Right kidney (tissue), 1 donor: Measurements from ENCODE around the gene NCKAP5.

Experiments used
- DNase-seq: peaks from one replicate; pipeline ENCODE4 v3.0.0-alpha.2; 2016

Gene NCKAP5

DNA sequence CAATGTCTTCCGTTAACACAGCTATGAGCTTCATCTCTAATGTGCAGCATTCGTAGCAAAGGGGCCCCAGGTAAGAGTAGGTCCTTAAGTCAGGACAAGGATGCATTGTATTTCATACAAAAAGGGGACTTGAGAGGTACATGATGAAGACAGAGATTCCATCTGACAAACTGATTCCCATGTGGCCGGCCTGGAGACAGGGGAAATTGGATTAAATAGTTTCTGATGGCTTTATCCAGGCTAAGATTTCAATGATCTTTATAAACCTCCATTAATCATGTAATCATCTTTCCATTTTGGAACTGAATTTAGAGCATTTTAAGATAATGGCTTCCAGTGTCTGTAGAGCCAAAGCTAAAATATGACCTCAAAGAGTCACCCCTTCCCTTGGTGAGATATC lies 111.3 kb downstream of the NCKAP5 start:
- no peak for DNase-seq

DNA sequence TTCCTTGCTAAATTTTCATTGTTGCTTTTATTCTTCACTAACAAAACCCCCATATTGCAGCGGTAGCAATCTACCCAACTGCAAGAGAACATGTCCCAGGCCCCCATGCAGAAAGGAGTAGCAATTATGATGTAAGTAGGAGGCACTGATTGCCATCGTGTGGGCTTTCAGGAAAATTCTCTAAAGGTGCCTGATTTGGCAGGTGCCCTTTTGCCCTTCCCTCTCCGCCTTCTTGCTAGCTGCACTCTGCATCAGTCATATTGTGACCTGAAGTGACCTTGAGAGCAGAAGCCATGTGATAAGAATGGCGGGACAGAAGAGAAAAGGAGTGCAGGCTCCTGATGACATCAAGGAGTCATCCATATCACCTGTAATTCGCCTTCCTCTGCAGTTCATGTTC lies 112.1 kb downstream of the NCKAP5 start:
- no peak for DNase-seq

DNA sequence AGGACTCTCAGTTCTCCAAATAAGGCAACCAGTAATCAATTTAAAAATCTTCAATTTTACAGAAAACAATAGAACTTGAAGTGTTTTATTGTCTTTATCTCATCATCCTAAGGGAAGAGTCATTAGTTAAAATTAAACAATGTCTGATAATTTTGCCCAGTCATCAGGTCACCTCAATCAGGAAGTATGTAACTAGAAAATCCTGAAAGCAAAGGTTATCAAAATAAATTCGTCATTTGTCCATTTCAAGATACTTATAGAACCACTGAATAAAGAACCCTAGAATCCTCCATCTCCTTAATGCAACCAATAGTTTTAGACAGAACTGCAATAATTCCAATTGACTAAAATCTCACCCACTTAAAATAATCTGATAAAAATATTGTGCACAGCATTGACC lies 115.2 kb downstream of the NCKAP5 start:
- no peak for DNase-seq

GRCh38 chr2:133452583-133452982 lies 115.7 kb downstream of the NCKAP5 start:
- DNase-seq, result no peak

- no peak for DNase-seq
These were observed 116.1 kb downstream of the NCKAP5 start for GRCh38 chr2:133452146-133452545.

- no peak for DNase-seq
These were observed 120.1 kb downstream of the NCKAP5 start for GRCh38 chr2:133448195-133448594.

DNA sequence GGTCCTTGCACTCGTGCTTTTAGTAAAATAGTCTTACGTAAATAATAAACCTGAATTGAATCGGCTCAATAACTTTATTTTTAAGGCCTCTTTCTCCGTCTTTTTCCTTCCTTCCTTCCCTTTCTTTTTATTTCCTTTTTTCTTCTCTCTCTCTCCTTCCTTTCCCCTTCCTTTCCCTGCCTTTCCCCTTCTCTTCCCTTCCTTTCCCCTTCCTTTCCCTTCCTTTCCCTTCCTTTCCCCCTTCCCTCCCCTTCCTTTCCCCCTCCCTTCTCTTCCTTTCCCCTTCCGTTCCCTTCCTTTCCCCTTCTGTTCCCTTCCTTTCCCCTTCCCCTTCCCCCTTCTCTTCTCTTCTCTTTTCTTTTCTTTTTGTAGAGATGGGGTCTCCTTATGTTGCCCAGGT lies 121.0 kb downstream of the NCKAP5 start:
- DNase-seq, result no peak

DNA sequence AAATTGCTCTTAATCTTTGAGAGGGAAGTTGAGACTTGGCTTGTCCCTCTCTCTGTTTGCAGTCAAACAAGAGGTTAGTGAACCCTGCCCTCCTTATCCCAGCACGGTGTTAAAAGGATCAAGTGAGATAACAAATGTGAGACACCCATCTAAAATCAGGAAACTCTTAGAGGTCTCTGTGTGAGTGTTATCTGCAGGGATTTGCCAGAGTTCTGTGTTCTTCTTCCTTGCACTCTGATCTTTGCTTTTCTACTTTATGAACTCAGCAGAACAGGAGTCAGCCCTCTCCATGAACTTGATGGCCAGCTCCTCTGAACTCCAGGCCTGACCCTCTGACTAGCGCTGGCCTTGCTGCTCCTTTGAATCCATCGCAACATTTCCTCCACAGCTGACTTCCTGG lies 123.8 kb downstream of the NCKAP5 start:
- DNase-seq, result no peak

DNA sequence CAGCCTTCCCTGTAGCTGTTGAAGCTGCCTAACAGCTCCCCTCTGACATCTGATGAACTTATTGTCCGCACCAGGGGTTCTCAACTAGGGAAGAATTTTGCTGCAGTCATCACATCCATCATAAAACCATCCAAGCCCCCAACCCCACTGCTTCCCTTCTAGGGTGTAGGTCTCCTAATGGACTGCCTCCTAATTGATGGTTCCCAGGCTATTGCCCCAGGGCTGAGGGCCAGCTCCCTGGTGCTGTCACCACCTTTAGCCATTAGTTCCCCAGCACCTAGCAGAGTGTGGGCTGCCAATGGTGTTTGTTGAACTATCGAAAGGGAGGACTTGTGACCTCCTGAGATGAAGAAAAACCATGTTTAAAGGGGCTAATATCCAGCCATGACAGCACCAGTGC lies 125.9 kb downstream of the NCKAP5 start:
- no peak for DNase-seq

DNA sequence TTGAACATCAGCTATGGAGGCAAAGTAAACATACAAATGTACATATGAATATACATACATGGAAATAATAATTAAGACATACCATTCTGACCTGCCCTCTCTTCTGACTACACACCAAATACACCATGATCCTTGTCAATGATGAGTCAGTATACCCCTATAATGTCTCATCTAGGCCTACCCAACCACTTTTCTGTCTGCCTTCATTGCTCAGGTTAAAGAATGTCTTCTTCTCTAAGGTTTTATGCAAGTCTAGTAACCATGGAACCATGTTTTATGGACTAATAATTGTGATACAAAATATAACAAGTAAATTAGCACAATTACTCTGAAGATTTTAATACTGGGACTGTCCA lies 128.7 kb downstream of the NCKAP5 start:
- DNase-seq, result no peak

DNA sequence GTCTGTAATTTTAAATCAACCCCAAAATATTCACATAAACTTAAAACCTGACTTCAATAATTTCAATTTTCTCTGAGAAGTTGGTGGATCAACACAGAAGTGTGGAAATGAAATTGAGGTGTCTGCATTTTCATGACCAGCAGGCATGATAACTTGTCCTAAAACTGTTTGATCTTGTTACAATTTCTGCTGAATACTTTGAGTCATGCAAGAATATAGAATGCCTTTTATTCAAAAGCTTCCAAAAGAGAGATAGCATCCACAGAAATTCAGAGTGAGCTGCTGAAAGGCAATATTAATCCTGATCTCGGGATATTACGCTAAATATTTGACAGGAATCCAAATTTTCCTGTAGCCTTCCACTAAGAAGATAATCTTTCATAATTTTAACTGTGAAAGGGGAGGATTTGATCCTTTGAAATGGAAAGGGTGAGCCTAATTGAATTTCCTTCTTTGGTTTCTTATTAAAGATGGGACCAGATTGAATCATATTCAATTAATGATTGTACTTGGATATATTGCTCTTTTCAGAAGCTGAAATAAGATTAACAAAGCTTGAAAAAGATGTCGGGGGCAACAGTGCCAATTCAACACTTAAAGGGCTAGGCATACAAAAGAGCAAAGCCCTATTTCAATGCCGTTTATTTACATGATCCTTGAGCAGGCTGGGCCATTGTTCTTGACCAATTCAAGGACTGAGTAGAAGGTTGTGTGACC lies 129.3 kb downstream of the NCKAP5 start:
- no peak for DNase-seq

- DNase-seq, result no peak
These were observed 130.2 kb downstream of the NCKAP5 start for GRCh38 chr2:133438026-133438425.

- no peak for DNase-seq
These were observed 130.8 kb downstream of the NCKAP5 start for GRCh38 chr2:133437492-133437891.

DNA sequence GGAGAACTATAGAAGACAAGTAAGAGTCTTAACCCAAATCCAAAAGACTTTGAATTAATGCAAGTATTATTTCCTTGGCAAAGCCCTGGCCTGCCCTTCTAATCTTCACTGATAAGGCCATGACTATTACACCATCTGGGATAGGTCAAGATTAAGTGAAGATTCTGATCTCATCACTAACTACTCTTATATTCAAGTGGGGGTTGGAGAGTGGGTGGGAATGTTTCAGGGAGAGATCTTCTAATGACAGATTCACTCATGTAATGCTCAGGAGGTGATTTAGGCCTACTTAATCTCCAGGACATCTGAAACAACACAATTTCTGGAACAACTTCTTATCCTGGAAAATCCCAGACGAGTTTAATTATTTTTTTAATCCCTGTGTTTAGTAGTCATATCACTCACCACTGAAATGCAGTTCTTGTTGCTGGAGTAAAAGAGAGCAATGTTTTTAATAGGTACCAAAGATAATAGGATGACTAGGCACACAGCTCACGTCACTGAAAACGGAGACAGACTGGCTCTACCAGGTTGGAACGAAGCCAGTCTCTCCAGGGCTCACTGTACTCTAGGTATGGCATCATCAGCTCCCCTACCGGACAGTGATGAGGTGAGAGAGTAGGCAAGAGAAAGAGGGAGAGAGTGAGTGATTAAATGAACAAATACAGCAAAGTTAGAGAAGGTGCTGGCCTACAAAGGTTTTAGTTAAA lies 133.1 kb downstream of the NCKAP5 start:
- no peak for DNase-seq

DNA sequence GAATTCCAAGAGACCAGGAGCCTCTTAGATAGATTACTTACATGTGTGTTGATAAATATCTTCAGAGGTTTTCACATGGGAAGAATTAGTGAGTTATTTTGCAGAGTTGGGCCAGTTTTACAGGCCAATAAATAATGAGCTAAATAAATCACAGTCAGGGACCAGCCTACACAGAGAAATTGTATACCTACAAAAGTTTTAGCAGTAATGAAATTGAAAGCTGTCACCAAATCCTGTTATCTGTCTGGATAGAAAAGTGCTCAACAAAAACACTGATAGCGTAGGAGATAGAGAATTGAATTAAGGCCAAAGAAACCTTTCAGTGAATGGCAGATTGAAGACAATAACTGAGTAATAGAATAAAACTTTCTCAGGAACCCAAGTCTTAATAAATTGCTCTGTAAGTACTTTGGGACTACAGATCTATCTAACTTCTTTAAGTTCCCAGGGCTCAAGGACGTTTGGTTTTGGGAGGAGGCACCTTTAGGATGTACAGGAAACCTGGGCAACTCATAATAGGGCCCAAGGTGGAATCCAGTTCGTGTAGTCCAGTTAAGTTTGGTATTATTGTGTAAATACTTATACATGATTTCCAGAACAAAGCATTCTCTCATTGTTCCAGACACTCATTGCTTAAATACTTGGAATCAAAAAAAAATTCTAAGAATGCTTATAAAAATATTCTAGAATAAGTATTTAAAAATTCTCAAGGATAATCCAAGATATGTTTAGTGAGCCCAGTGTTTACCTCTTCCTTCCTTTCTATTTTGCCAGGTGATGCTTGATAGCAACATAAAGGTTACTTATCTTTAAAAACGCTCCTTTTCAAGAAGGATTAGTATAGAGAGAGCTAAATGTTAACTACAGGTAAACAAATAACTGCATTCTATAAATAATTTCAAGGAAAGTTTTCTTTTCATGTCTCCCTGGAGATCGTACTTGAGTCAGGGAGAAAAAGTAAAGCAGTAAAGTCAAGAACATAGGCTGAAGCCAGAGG lies 134.5 kb downstream of the NCKAP5 start:
- DNase-seq, result no peak

DNA sequence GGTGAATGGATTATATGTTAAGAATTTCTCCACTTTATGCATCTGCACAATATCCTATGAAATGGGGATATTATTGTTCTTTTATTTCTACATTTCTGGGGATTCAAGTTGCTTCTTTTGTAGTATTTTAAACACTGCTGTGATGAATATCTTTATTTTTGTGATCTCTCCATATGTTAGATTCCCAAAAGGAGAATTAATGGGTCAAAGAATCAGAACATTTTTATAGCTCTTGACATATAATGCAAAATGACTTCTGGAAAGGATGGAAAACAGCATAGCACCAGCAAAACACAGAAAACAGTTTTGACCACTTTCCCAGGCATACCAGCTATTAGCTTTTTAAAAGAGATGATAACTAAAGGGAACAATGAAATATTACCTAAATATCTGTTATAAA lies 135.5 kb downstream of the NCKAP5 start:
- DNase-seq, result no peak

GRCh38 chr2:133431289-133431688 lies 137.0 kb downstream of the NCKAP5 start:
- no peak for DNase-seq

DNA sequence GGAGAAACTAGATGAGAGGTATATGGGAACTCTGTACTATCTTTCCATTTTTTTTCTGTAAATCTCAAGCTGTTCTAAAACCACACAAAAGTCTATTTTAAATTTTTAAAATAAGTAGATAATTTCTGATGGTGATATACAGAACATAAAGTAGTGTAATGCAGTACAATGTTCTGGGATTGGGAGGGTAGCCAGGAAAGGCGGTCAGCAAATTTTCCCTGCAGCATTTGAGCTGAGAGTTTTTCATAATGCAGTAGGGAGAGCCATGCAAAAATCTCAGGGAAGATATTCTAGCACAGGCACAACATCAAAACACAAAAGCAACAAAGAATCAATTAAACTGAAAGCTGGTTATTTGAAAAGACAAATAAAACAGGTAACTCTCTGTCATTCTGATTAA lies 141.5 kb downstream of the NCKAP5 start:
- DNase-seq, result no peak

GRCh38 chr2:133425612-133426011 lies 142.7 kb downstream of the NCKAP5 start:
- no peak for DNase-seq

DNA sequence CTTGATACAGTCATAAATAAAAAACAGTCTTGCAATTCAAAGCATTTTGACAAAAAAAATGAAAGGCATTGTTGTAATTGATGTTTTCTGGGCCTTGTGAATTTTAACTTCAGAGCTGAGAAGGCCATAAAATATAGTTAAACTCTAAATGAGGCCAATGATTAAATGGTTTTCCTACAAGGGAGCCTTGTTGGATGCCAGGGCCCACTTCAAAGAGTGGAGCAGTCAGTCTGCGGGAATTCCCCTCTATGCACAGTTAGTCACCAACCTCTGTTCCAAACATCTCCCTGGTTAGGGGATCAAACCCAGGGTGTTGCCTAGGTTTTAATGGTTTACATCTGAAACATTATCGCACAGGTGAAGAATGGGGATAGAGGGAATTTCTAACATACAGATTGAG lies 143.4 kb downstream of the NCKAP5 start:
- no peak for DNase-seq

GRCh38 chr2:133422931-133423351 lies 145.3 kb downstream of the NCKAP5 start:
- DNase-seq, result no peak

DNA sequence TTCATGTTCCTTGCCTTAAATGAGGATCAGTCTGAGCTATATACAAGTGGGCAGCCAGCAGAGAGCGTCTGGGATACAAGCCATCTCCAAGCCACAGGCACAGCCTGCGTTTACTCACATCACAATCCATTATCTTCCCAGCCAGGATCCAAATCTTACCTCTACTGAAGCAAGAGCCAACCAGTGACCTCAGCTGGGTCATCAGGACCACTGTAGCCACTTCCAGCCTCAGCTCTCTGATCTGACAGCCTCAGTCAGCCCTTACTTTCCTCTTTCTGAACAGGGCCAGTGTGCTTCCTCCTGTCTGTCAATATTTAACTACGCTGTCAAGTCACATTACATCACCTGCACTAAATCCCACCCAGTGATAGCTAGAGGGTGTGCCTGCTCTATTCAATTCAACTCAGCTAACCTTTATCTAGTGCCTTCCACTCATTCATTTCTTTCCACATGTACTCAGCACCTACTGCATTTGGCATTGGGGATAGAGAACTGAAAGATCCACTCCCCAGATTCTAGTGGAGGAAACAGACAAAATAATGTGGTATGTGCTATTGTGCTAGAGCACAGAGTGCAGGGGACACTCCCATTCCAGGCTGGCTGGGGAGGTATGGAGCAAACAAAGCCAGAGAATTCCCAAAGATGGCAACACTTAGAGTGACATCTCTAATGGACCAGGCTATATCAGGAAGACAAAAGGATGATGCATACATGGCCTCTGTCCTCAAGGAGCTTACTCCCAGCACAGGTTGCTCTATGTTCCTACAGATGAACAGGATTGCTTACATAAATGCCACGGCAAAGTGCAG lies 146.5 kb downstream of the NCKAP5 start:
- DNase-seq, result peak; percentile 32
